HepG2 (cell line): ENCODE data around the gene CASP7. TPM values are rescaled to one million over a fixed set of nuclear protein-coding genes. Genes with fewer than 3 reads are reported as not detected.

Source experiments
- ATAC-seq: fragments of 200-7000 bp; cut with Tn5 transposase; 3 replicates; pipeline ENCODE4 v1.9.1; 2020; ENCODE audit warnings: mild to moderate bottlenecking, moderate library complexity
- BruUV-seq: library from RNA; stranded (reverse); fragments of 400-500 nt; replicated peaks from 2 replicates; lab custom pipeline; 2021; lab: Mats Ljungman, UMichigan
- CTCF ChIA-PET: fragments of 300-600 bp; formaldehyde crosslinking; extraction: SDS; loops from one replicate; lab custom pipeline; 2021; ENCODE audit warnings: low total read pairs, inconsistent platforms, low intra/inter-chr PET ratio; lab: Yijun Ruan, JAX
- POLR2A ChIA-PET: fragments of 350-600 bp; sonication (Branson Sonifier 250); formaldehyde crosslinking; loops from one replicate; lab custom pipeline; 2020; ENCODE audit warnings: antibody characterized with exemption, inconsistent platforms; lab: Yijun Ruan, JAX
- DNase-seq: peaks from one replicate; pipeline ENCODE4 v3.0.0-alpha.2; 2015; ENCODE audit warnings: low spot score
- FAIRE-seq: peaks from 3 replicates; lab custom pipeline; 2011; peaks lifted over from hg19 to GRCh38; lab: Jason Lieb, UNC
- H2AFZ ChIP-seq: one replicate; pipeline ENCODE4 v1.6.1; 2011; ENCODE audit warnings: low read length, inconsistent platforms
- H3K27ac ChIP-seq: fragments of 300-600 bp; 3 replicates; pipeline ENCODE4 v1.8.0; 2011; ENCODE audit warnings: mixed run types, mild to moderate bottlenecking, mixed read lengths, low read length, inconsistent platforms; ENCODE audit not compliant: insufficient read depth; ENCODE audit errors: extremely low read length
- H3K27me3 ChIP-seq, 2 experiments: fragments of 200-600 bp in 1 of 2; 2 replicates in 1 of 2; 3 replicates in 1 of 2; pipeline versions ENCODE4 v1.6.0 to v1.8.0; 2011; ENCODE audit warnings: low read length in 2 of 2, mild to moderate bottlenecking in 2 of 2, moderate library complexity in 2 of 2, inconsistent platforms in 1 of 2; ENCODE audit not compliant: insufficient read depth in 2 of 2, control insufficient read depth in 1 of 2
- H3K36me3 ChIP-seq, 2 experiments: fragments of 200-600 bp in 1 of 2; replicated peaks in 1 of 2; 2 replicates in 1 of 2; 3 replicates in 1 of 2; pipeline versions ENCODE4 v1.5.1 to v1.8.0; 2011; ENCODE audit warnings: low read length in 2 of 2, inconsistent platforms in 1 of 2; ENCODE audit not compliant: insufficient read depth in 2 of 2, control insufficient read depth in 1 of 2
- H3K4me1 ChIP-seq: 2 replicates; pipeline ENCODE4 v1.5.1; 2012; ENCODE audit warnings: low read length, inconsistent platforms; ENCODE audit not compliant: insufficient read depth
- H3K4me2 ChIP-seq: 2 replicates; pipeline ENCODE4 v1.6.0; 2011; ENCODE audit warnings: low read depth, low read length, inconsistent platforms
- H3K4me3 ChIP-seq, 3 experiments: fragments of 200-600 bp in 1 of 3; sonication (generic), shearing (Covaris generic) in 1 of 3; replicated peaks in 1 of 3; 2 replicates each; pipeline ENCODE4 v1.5.1; 2011 to 2016; ENCODE audit warnings: low read length in 3 of 3, inconsistent platforms in 2 of 3, low read depth in 2 of 3, mild to moderate bottlenecking in 2 of 3, control low read depth in 1 of 3, mixed read lengths in 1 of 3; ENCODE audit not compliant: insufficient read depth in 1 of 3
- H3K79me2 ChIP-seq: one replicate; pipeline ENCODE4 v1.6.1; 2011; ENCODE audit warnings: low read length, inconsistent platforms; ENCODE audit not compliant: insufficient read depth
- H3K9ac ChIP-seq: 2 replicates; pipeline ENCODE4 v1.6.0; 2011; ENCODE audit warnings: mild to moderate bottlenecking, low read depth, low read length, inconsistent platforms; ENCODE audit not compliant: insufficient read depth
- H3K9me3 ChIP-seq: 2 replicates; pipeline ENCODE4 v1.5.1; 2012; ENCODE audit warnings: mild to moderate bottlenecking, low read length
- H4K20me1 ChIP-seq: 2 replicates; pipeline ENCODE4 v1.6.0; 2011; ENCODE audit warnings: inconsistent platforms, mild to moderate bottlenecking, low read length, moderate library complexity; ENCODE audit not compliant: insufficient read depth
- CEBPG ChIP-seq: IDR thresholded peaks from 2 replicates; pipeline ENCODE4 v1.6.1; 2016
- DDIT3 ChIP-seq: sonication (generic); formaldehyde crosslinking; IDR thresholded peaks from 2 replicates; pipeline ENCODE4 v1.4.0; 2020; ENCODE audit warnings: mild to moderate bottlenecking, missing genetic modification reagents
- IRF9 ChIP-seq: sonication (generic); formaldehyde crosslinking; IDR thresholded peaks from 2 replicates; pipeline ENCODE4 v1.8.0; 2022; ENCODE audit warnings: missing genetic modification reagents, mild to moderate bottlenecking, borderline replicate concordance
- SNAPC4 ChIP-seq: sonication (generic); formaldehyde crosslinking; IDR thresholded peaks from 2 replicates; pipeline ENCODE4 v1.4.0; 2020; ENCODE audit warnings: mild to moderate bottlenecking, missing genetic modification reagents
- ZNF124 ChIP-seq: sonication (generic); formaldehyde crosslinking; IDR thresholded peaks from 2 replicates; pipeline ENCODE4 v1.4.0; 2020; ENCODE audit warnings: missing genetic modification reagents
- ZNF549 ChIP-seq: sonication (generic); formaldehyde crosslinking; IDR thresholded peaks from 2 replicates; pipeline ENCODE4 v1.5.0; 2020; ENCODE audit warnings: missing genetic modification reagents
- whole genome bisulfite sequencing: methylation state at CpG from one replicate; pipeline ENCODE4 v1.1.6; 2017; ENCODE audit warnings: low lambda C conversion rate; 5-methylcytosine and 5-hydroxymethylcytosine counted together
- in situ Hi-C: cut with HindIII; loops from 2 replicates; pipeline ENCODE4 v1.10.0; 2017; ENCODE audit warnings: low pct_unique_long_range_greater_than_20kb; ENCODE audit not compliant: extremely low pct_ligation_motif_present
- intact Hi-C: fragments of 100-400 bp; cut with micrococcal nuclease; formaldehyde crosslinking; loops from one replicate; pipeline ENCODE4 v1.10.0; 2022; ENCODE audit not compliant: unreplicated experiment
- polyA plus RNA-seq, 8 experiments: library from polyadenylated mRNA; depleted of rRNA in 3 of 8; stranded (reverse) in 7 of 8; unstranded in 1 of 8; fragments of >200 nt; fragmentation: Illumina TruSeq in 4 of 8; extraction: Trizol in 4 of 8; gene quantifications; 2 replicates each; pipeline versions ENCODE4 v1.2.1 to v1.2.3, GENCODE V29; 2011 to 2016; ENCODE audit warnings: low read depth in 4 of 8, missing spikeins in 1 of 8, mixed read lengths in 1 of 8; ENCODE audit not compliant: insufficient read depth in 1 of 8
- total RNA-seq, 5 experiments: library from RNA; depleted of rRNA; stranded (reverse); fragments of >200 nt; fragmentation: Illumina TruSeq; extraction: Trizol; gene quantifications; 2 replicates each; pipeline ENCODE4 v1.2.3, GENCODE V29; 2016; ENCODE audit warnings: low read depth in 1 of 5

Gene CASP7
- total and polyA plus RNA-seq, 2 of the 13 experiments (the other 11 are each of a cell fraction or from before 2014, with no cell fraction given), result 11.9 to 39.3 TPM

- Histone ChIP-seq H3K27me3 (peaks cover 0 to 4% of the 10 kb centered on the region in 2 experiments; a peak in 1 of 5 replicates), H4K20me1 (no peaks in the 10 kb centered on the region), H3K4me1 (0 out of 2 replicates have a peak, but pooled peaks cover 10% of the 10 kb centered on the region), H2AFZ (no peak overlapping the region), H3K4me3 (no peak overlapping the region), H3K36me3 (no peaks in the 10 kb centered on the region), H3K27ac (no peak overlapping the region), H3K9ac (no peak overlapping the region), H3K4me2 (no peak overlapping the region), H3K79me2 (no peaks in the 10 kb centered on the region), H3K9me3 (no peaks in the 10 kb centered on the region)
- BruUV-seq, result no TSS peak
- ATAC-seq (no peak), DNase-seq (no peak), FAIRE-seq (no peak)
- ChIA-PET CTCF (no interaction called here), POLR2A (no interaction called here)
- WGBS, result 41% methylated on average over 9 of the region's 9 CpGs
- TF ChIP-seq ZNF549 (CRISPR knock-in tag) (no peak), CEBPG (CRISPR knock-in tag) (no peak)
- in situ Hi-C loops, result no loop called here
- intact Hi-C loops, result no loop called here
Measured at GRCh38 chr10:113754768-113755167, 75.1 kb downstream of the CASP7 start.

- CTCF ChIA-PET, result no interaction called here
- H3K4me3 ChIP-seq, result no peak overlapping the region
- no peak for TF ChIP-seq IRF9 (CRISPR knock-in tag)
- TF ChIP-seq SNAPC4 (CRISPR knock-in tag), result no peak
- no peak for TF ChIP-seq DDIT3 (CRISPR knock-in tag)
- no peak for TF ChIP-seq ZNF124 (CRISPR knock-in tag)
- H3K36me3 ChIP-seq, result no peaks in the 10 kb centered on the region
- ATAC-seq (no peak), DNase-seq (no peak), FAIRE-seq (no peak)
- H3K9me3 ChIP-seq, result no peaks in the 10 kb centered on the region
- H3K4me1 ChIP-seq, result no peaks in the 10 kb centered on the region
- intact Hi-C loops, result no loop called here
- POLR2A ChIA-PET, result no interaction called here
- no peak overlapping the region for H2AFZ ChIP-seq
- H3K27ac ChIP-seq, result no peak overlapping the region
- H3K27me3 ChIP-seq, result no peaks in the 10 kb centered on the region; a peak in 1 of 5 replicates
- 43% methylated on average over 12 of the region's 12 CpGs for WGBS
- in situ Hi-C loops, result no loop called here
- H3K9ac ChIP-seq, result no peak overlapping the region
- H4K20me1 ChIP-seq, result no peaks in the 10 kb centered on the region
- H3K79me2 ChIP-seq, result no peaks in the 10 kb centered on the region
- no peak overlapping the region for H3K4me2 ChIP-seq
- no TSS peak for BruUV-seq
Measured at GRCh38 chr10:113756940-113757543, 77.3 kb downstream of the CASP7 start.
